NCI-H1417 treated with DMSO at 0.1 percent for 48 hours (cell line): ENCODE data around the gene CLEC4F.

Experiments
- DNase-seq: peaks from one replicate; lab custom pipeline; 2025; lab: John Stamatoyannopoulos, UW

The CLEC4F gene, protein sequence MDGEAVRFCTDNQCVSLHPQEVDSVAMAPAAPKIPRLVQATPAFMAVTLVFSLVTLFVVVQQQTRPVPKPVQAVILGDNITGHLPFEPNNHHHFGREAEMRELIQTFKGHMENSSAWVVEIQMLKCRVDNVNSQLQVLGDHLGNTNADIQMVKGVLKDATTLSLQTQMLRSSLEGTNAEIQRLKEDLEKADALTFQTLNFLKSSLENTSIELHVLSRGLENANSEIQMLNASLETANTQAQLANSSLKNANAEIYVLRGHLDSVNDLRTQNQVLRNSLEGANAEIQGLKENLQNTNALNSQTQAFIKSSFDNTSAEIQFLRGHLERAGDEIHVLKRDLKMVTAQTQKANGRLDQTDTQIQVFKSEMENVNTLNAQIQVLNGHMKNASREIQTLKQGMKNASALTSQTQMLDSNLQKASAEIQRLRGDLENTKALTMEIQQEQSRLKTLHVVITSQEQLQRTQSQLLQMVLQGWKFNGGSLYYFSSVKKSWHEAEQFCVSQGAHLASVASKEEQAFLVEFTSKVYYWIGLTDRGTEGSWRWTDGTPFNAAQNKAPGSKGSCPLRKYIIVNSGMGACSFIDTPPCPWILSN

DNA sequence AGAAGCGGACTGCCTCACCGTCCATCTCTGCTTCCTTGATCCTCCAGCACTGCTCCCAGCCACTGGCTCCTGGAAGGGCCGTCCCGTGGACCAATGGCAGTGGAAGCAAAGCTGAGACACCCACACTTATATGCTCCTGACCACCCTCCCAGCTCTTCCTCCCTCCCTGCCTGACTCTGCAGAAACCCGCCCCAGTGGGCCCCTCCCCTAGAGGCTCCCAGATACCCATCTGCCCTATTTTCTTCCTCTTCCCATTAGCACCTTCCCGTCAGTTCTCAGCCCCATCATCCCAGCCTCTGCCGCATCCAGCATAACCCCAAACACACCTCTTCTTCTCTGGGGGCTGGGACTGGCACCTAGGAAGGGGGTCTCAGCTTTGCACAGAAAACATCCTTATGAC, at the start of gene CLEC4F:
Gene CLEC4F, minus strand, starts transcription at position 101 of the 400 bp plus-strand sequence. Its CDS starts 76 bp downstream, at position 25.
- no peak for DNase-seq

DNA sequence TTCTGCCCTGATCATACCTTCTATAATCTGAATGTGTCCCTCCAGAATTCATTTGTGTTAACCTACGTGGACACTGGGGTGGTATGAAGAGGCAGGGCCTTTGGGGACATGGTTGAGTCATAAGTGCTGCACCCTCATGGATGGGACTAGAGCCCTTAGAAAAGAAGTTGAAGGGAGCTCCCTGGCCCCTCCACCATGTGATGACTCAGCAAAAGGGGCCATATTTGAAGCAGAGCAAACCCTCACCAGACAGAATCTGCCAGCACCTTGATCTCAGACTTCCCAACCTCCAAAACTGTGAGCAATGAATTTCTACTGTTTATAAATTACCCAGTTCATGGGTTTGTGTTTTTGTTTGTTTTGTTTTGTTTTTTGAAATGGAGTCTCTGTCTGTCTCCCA, 48.6 kb upstream of the CLEC4F start:
- no peak for DNase-seq

DNA sequence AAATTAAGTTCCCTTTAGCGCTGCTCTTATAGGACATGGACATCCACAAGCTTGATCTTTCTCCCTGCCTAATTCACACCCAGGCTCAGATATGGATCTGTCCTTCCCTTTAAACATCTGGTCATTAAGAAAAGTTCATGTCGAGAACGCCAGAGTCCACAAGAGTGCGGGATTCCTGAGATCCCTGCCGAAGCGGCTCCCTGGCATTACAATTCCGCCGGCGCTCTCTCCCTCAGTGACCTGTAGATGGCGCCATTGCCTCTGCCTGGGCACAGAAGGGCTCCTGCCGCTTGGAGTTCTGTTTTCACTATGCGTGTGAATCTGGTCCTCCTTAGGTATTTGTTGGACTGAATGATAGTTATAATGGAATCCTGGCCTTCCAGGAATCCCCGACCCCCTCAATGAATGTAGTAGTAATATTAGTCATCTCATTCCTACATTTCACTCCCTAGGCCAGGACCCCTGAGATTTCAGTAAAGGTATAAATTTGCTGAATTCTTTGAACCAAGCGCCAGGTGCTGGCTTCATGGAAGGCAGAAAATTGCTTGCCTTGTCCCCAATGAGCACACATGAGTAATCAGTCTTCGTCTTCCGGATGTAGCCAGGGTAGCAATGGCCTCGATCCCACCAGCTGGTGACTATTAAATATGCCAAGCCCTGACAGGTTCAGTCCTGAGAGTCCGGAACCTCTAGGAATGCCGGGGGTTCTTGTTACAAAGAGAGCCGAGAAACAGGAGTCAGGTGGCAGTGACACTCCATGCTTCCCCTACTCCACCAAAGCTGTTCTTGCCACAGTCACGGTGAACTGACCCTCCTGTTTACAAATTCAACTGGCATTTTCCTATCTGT, 41.6 kb upstream of the CLEC4F start:
- DNase-seq: peak; percentile 11

DNA sequence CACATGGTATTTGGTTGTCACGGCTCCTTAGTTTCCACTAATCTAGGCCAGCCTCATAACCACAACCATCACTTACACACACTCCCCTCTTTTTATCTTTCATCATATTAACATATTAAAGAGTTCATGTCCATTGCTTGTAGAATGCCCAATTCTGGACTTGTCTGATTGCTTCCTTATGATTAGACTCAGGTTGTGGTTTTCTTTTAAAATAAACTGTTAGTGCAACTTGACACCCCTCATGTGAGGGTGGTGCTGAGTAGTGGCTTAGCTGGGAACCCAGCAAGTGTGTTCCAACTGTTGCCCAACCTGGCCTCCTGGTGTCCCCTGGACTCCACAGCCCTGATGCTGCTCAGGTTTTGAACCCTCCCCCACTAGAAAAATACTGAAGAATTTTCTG, 35.3 kb upstream of the CLEC4F start:
- no peak for DNase-seq

DNA sequence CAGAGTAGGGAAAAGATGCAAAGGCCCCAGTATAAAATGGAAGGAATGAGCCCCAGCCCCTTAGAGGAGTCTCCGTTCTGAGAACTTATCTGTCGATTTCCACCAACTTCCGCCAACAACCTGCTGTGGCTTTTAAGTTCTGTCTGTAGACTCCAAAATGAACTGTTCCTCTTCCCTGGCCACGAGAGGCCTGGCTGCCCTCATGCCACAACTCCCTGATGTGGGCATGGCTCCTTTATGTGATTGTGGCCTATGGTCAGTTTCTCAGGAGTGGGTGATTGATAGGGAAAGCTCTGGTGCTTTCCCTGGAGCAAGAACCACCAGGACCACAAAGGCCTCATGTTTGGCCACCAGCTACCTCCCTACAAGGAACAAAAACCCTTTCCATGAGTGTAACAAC, 34.0 kb upstream of the CLEC4F start:
- DNase-seq: no peak

DNA sequence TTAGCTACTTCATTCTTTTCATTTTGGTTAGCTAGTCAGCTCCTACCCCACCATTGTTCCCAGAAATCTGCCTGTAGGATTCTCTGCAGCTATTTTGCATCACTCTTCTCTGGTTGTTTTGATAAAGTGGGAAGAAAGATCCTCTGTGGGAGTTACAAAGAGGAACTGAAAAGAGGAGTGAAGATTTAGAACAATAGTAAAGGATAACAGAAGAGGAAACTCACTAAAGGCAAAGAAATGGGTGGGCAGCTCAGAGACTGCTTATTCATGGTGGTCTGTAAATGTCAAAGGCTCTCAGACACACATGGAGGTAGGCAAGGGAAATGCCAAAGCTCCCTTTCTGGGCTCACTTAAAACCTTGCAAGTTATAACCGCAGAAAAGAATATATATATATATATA, 32.4 kb upstream of the CLEC4F start:
- no peak for DNase-seq

DNA sequence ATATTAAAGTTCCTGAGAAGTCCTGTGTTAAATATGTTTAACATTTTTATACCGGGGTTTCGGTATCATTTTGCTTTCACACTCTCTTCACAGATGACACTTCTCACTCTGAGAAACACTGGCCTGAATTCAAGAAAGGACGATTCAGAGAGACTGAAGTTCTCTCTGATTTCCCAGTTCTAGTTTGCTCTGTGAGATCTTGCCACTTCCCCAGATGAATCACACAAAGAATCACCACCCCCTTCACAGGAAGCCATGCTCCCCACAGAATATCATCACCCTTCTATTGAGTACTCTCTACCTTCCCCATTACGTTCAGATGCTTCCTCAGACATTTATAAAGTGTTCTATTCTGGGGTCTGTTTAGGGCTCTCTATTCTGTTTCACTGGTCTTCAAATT, 31.3 kb upstream of the CLEC4F start:
- DNase-seq: no peak

DNA sequence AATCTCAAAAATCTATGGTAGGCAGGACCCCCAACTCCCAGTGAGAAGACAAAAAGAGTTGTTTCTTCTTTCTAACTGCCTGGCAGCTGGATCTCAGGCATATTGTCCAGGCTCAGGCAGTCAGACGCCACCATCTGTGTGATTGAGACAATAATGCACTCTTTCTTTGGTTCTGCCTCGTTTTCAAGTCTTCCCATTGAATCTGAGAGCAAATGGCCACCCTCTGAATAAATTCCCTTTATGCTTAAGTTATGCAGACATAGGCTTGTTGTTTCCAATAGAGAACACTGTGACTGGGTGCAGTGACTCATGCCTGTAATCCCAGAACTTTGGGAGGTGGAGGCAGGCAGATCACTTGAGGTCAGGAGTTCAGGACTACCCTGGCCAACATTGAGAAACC, 30.5 kb upstream of the CLEC4F start:
- no peak for DNase-seq

DNA sequence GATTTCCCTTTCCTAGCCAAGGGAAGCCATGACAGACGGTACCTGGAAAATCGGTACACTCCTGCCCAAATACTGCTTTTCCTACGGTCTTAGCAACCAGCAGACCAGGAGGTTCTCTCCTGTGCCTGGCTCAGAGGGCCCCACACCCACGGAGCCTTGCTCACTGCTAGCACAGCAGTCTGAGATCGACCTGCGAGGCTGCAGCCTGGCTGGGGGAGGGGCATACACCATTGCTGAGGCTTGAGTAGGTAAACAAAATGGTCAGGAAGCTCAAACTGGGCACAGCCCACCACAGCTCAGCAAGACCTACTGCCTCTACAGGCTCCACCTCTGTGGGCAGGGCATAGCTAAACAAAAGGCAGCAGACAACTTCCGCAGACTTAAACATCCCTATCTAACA, 22.0 kb upstream of the CLEC4F start:
- DNase-seq: no peak

DNA sequence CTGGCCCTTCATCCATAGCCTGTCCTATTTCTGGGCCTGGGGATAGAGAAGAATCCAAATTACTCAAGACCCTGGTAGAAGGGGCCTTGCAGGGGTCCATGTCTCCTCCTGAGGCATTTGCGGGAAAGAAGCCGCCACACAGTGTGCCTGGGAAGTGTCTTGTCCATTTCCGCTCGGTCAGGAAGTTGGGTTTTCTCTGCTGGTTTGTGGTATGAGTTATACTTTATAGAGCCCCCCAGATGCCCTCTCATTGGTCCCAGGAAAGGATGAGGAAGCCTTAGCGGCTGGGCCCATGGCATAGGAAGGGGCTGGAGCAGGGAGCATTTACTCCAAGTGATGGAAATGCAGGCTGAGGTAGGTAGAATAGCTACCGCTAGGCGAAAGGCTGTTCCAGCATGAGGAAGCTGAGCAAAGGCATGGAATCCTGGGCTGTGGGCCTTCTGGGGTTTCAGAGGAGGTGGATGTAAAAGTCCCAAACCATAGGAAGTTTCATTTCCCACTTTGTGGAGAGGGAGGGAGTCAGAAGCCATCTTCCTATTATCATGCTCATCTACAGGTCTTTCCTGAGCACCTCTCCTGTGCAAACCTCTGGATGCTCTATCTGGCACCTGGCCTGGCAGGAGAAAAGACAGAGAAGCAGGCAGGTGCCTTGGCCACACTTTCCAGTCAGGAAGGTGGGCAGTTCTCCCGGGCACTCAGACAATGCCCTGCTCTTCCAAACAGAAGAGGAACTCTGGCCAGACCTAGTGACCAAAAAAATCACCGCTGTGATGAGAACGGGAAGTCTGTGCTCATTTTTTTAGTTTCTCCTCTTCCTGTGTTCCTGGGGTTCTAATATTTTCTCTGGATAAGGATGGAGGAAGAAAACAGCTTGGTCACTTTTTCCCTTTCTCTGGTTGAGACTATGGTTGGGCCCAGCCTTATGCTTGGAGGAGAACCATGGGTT, 17.9 kb upstream of the CLEC4F start:
- DNase-seq: no peak

DNA sequence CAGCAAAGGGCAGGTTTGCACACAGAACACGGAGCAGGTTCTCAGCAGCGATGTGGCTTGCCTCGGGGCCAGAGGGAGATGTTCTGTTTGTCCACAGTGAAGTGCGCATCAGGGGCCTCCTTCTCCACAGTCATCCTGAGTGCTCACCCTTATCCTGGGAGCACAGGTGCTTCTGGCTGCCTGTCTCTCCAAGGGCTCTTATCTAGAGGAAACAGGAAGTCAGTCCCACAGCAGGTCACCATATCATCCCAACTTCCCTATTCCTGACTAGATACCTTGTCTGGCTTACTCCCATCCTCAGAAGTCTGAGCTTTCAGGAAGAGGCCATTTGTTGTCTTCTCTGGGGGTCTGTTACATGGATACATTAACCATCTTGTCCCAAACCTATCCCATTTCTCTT, 15.2 kb upstream of the CLEC4F start, which contains the start of gene CD207:
Gene CD207, minus strand, starts transcription at position 174 of the 400 bp plus-strand sequence. Its CDS starts 40 bp downstream, at position 134.
- no peak for DNase-seq

DNA sequence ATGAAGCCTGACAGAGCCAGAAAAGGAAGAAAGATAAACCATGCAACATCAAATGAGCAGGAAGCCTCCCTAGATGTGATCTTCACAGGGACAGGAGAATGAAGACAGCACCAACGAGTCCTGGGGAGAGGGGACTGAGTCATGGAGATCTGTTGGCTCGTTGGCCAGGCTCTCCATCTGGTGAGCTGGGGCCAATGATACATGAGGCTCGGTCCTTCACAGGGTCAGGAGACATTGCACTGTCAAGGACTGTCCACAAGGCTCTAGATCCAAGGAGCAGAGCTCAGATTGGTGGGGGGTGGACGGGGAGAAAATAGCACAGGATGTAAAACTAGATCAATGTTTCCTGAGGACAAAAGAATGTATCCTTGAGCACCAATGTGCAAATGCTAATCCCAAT, 14.5 kb upstream of the CLEC4F start:
- DNase-seq: no peak

DNA sequence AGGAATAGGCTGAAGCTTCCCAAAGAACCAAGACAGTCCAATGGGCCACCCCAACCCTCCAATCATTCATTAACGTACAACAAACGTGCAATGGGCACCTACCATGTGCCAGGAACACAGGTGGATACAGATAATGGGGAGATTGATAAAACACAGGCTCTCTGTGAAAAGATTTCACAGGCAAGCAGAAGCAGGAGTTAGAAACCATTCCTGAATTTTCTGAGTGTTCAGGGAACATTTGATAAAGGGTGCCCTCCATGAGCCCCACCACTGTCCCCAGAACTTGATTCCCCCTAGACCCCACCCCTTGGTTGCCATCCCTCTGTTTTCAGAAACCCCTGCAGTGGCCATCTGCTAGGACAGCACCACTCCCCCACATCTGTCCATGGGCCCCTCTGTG, 13.7 kb upstream of the CLEC4F start:
- DNase-seq: no peak

DNA sequence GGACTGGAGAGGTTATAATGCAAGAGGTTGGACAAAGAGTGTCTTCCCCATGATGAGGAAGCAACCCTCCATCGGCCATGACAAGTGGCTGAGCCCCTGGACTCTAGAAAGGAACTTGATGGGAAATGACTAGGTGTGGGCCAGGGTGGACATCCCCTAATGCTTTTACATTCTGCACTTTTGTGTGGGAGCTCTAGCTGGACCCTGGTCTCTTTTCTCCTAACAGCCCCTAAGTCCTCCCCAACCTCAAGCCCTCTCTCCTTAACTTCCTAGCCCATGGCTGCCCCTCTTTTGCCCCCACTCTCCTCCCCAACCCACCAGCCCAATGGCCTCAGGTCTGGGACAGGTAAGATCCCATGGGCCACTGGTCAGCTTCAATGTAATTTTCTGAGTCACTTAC, 12.8 kb upstream of the CLEC4F start:
- DNase-seq: no peak

DNA sequence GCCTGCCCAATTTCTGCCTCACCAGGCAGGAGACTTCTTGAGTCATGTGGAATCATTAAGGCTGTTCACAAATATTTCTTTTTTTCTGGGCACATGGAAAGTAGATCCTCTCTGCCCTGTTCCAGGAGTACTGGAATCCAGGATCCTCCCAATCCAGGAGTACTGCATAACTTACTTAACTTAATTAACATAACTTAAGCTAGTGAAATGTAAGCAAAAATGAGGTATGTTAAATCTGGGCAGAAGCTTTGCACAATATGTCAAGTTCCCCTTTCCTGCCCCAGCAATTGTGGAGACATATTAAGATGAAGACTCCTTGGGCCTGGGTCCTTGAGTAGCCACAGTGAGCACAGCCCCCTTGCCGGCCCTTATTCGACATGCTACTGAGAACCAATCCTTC, 12.0 kb upstream of the CLEC4F start:
- no peak for DNase-seq

DNA sequence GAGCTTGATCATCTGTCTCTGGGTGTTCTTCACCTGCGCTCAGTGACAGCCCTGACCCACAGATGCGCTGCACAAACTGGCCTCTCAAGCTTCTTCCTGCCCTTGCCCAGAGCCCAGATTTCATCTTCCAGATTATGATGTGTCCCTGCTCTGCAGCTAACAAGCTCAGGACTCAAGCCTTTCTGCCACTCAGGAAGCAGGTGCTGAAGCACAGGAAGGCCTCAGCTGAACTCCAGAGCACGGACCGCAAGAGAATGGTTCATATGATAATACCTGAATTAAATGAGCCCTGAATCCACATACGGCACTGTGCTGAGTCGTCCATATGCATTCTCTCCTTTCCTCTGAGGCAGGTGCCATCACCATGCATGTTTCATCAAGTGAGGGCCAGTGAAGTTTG, 11.5 kb upstream of the CLEC4F start:
- DNase-seq: no peak

DNA sequence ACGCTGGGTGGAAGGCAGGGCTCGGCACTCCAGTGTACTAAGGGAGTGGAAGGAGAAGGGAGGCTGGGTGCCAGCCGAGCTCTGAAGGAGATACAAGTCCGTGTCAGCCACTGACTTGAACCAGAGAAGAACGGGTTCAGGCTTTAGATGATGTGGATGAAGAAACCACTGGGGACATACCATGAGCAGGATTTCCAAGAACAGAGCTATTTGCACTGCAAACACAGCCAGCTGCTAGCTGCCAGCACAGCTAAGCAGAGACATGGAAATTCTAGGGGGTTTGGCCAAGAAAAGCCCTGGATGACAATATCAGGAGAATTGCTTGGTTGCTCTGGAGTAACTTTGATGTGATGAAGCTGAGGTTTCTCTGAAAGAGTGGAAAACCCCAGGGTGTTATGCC, 10.0 kb upstream of the CLEC4F start:
- no peak for DNase-seq

DNA sequence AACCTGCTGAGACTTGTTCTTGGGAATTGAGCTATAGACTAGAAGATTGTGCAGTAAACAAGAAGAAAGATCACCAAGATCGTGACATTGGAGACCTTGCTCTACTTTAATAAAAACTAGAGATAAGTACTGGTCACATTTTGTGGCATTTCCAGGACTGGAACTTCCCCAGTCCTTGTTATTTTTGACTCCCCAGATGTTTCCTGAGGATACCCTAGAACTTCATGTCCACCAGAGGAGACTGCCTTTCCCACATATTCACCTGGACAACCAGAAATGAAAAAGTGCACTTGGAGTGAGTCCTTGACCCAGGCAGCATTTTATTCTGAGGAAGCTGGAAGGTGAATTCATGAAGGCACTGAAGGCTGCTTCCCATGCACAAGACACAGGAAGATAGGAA, 9.5 kb upstream of the CLEC4F start:
- DNase-seq: no peak

DNA sequence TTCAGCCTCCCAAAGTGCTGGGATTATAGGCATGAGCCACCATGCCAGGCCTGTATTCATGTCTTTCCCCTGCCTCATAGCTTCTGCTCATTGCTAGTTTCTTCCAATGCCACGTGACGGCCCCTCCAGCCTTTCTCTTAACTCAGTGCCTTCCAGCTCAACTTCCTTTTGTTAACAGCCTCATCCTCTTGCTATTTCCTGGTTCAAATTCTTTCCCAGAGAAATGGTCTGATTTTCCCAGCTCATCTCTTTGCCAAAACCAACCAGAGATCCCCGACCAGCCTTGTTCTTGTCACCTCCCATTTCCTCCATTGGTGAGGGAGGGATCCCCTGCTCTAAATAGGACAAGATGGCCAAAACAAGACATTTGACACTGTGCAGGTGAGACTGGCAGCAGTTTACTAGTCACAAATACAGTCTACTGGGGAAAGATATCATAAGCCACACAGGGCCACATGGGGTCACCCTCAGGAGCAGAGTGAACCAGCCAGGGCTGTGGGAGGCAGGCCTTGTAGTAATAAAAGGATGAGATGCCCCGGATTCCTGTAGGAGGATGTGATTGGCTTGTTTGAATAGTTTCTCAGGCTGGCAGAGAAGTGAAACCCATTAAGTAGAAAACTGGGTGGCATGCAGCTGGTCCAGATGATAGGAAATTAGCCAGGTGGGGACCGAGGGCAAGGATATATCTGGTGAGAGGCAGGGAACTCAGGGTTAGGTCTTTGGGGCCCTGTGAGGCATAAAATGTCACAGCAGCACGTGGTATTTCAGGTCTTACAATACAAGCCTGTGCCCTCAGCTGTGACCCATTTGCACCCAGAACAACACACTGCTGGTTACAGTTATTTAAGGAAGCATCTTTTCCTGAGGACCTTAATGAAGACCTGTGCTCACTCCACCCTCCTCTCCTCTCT, 8.8 kb upstream of the CLEC4F start:
- no peak for DNase-seq

DNA sequence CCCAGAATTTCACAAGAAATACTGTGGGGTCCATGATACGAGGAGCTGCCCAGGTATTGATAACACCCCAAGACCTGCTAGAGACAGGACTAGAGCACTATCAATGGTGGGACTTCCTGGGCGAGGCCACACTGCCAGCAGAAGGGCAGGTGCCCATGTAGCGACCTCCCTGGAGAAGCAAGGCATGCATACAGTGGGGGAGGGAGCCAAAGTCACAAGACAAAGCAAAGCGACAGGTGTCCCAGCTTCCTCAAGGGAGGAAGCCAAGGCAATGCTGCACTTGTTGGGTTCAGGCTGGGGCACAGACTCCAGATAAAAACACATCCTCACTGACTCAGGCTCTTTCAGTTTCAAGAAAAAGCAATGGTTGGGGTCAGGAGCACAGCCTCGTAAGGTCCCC, 7.7 kb upstream of the CLEC4F start:
- DNase-seq: no peak

DNA sequence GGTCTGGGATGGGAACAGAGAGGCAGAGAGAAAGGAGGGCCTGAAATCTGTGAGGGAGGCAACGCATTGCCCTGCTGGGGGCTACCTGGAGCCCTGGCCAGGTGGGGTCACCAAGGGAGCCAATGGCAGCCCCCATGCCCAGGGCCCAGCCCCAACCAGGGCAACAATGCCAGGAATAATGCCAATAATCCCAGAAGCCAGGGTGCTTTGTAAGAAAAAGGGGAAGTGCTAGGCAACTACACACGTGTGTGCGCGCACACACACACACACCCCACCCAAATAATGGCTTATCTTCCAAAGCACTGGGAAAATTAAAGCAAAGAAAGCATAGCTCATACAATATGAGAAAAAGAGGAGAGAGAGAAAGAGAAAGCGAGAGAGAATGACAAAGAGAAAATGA, 7.0 kb upstream of the CLEC4F start:
- no peak for DNase-seq
